Suppressor macrophage (primary cell): Measurements from ENCODE around the gene CASP12.

ENCODE experiments used
- DNase-seq, 4 experiments: peaks; one replicate each; pipeline ENCODE4 v3.0.0-alpha.2; 2020 to 2022

CASP12 gene

GRCh38 chr11:104836691-104837090 is 61.6 kb downstream of the CASP12 start:
- peak; percentile 31 to 94 (median 62) for DNase-seq
